GM12878 (cell line): ENCODE measurements around the gene STAT5A. TPM values are rescaled to one million over a fixed set of nuclear protein-coding genes. Genes with fewer than 3 reads are reported as not detected.

Source experiments
- CREB1 ChIP-seq: IDR thresholded peaks from 2 replicates; pipeline ENCODE4 v1.6.1; 2012; ENCODE audit warnings: low read depth, mild to moderate bottlenecking, inconsistent platforms
- MTA3 ChIP-seq: IDR thresholded peaks from 2 replicates; pipeline ENCODE4 v1.6.1; 2012; ENCODE audit warnings: low read length, inconsistent platforms, borderline replicate concordance
- NFIC ChIP-seq: IDR thresholded peaks from 2 replicates; pipeline ENCODE4 v1.6.1; 2012; ENCODE audit warnings: low read depth, mild to moderate bottlenecking, inconsistent platforms, low read length, moderate library complexity
- NR2F1 ChIP-seq: fragments of 450-650 bp; conservative IDR thresholded peaks from 2 replicates; pipeline ENCODE4 v1.6.1; 2017; ENCODE audit warnings: mild to moderate bottlenecking
- PML ChIP-seq: IDR thresholded peaks from 2 replicates; pipeline ENCODE4 v1.6.1; 2012; ENCODE audit warnings: low read length, inconsistent platforms
- SMARCA5 ChIP-seq: fragments of 450-650 bp; IDR thresholded peaks from 2 replicates; pipeline ENCODE4 v1.6.1; 2017; ENCODE audit warnings: mild to moderate bottlenecking
- YY1 ChIP-seq: IDR thresholded peaks from 2 replicates; pipeline ENCODE4 v1.6.1; 2011; ENCODE audit warnings: low read depth, mild to moderate bottlenecking, low read length
- ZZZ3 ChIP-seq: IDR thresholded peaks from 2 replicates; pipeline ENCODE4 v1.6.1; 2011; ENCODE audit warnings: low read depth; ENCODE audit not compliant: control insufficient read depth, insufficient read length
- polyA plus RNA-seq, 11 experiments: library from polyadenylated mRNA; depleted of rRNA in 4 of 11; unstranded in 6 of 11; stranded (reverse) in 5 of 11; fragments of >200 nt; fragmentation: Nextera tagmentation in 4 of 11; fragmentation: Illumina TruSeq in 1 of 11; extraction: Ambion mirVana in 4 of 11; extraction: Trizol in 1 of 11; gene quantifications; 1 replicate in 1 of 11; 2 replicates in 10 of 11; pipeline versions ENCODE4 v1.2.1 to v1.2.3, GENCODE V29; 2011 to 2016; ENCODE audit warnings: inconsistent platforms in 2 of 11, missing spikeins in 2 of 11, low read depth in 1 of 11
- total RNA-seq, 4 experiments: library from RNA; depleted of rRNA in 3 of 4; stranded (reverse); fragments of >200 nt in 3 of 4; fragmentation: Illumina TruSeq in 1 of 4; extraction: Trizol in 1 of 4; gene quantifications; 2 replicates each; pipeline versions ENCODE4 v1.2.1 to v1.2.3, GENCODE V29; 2013 to 2021
- TF ChIP-seq, protein P1 (sequence below): IDR thresholded peaks from 2 replicates; pipeline ENCODE4 v1.6.1; 2012; ENCODE audit warnings: low read depth, low read length, improper control_type of control experiment
- TF ChIP-seq, protein P2 (sequence below), 3 experiments: IDR thresholded peaks in 2 of 3; conservative IDR thresholded peaks in 1 of 3; 2 replicates each; pipeline ENCODE4 v1.5.1; 2011; ENCODE audit warnings: low read depth in 3 of 3, low read length in 3 of 3, mild to moderate bottlenecking in 3 of 3, control low read depth in 2 of 3, moderate library complexity in 2 of 3, inconsistent platforms in 1 of 3, mixed read lengths in 1 of 3; ENCODE audit not compliant: control insufficient read depth in 2 of 3, insufficient read depth in 1 of 3; ENCODE audit errors: extremely low read depth in 1 of 3
- TF ChIP-seq, protein P3 (sequence below): fragments of 450-650 bp; IDR thresholded peaks from 2 replicates; pipeline ENCODE4 v1.6.1; 2017; ENCODE audit warnings: mild to moderate bottlenecking

Gene STAT5A
- total and polyA plus RNA-seq, 10 of the 15 experiments (the other 5 are each of a cell fraction or from before 2014, with no cell fraction given): 14.8 to 86.4 (median 41.5) TPM

DNA sequence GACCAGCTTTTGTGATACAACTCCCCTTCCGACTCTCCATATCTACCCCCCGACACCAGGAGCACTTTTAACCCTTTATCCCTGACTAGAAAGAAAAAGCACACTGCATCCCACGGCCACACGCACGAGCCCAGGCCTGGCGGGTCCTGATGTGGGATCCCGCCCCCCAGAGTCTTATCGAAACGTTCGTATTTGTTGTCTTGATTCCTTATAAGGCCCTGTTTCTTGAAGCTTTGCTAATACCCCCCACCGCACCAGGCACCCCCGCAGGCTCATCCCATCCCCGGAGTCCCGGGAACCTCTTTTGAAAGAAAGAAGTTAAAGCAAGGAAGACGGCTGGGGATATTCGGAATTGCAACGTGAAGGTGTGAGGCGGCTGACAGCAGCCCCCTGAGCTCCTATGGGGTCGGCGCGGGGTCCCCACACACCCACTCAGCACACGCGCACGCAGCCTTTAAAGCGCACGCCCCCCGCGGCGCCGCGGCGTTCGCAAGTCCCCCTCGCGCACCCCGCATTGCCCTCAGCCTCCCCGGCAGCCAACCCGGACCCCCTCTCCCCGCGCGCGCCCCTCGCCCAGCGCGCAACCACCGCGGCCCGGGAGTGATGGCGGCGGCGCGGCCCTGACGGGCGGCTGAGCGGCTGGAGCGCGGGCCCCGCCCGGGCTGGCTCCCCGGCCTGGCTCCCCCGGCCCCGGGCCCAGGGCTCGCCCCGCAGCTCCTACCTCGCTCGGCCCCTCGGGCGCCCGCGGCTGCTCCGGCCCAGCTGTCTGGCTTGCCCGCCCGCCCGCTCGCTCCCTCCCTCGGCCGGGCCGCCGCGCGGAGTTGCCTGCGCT lies 12.6 kb upstream of the STAT5A start (continued):
- TF ChIP-seq ZZZ3 (no peak), PML (no peak), NFIC (no peak), SMARCA5 (0 out of 2 replicates have a peak, but pooled peaks have one; percentile 64), YY1 (peak; percentile 86; the same call in 1 of the 2 replicates), NR2F1 (0 out of 2 replicates have a peak, but pooled peaks have one; percentile 35), CREB1 (0 out of 2 replicates have a peak, but pooled peaks have one; percentile 7), MTA3 (0 out of 2 replicates have a peak, but pooled peaks have one; percentile 27)
- TF ChIP-seq, protein P1, sequence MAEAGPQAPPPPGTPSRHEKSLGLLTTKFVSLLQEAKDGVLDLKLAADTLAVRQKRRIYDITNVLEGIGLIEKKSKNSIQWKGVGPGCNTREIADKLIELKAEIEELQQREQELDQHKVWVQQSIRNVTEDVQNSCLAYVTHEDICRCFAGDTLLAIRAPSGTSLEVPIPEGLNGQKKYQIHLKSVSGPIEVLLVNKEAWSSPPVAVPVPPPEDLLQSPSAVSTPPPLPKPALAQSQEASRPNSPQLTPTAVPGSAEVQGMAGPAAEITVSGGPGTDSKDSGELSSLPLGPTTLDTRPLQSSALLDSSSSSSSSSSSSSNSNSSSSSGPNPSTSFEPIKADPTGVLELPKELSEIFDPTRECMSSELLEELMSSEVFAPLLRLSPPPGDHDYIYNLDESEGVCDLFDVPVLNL: no peak
- TF ChIP-seq, protein P2, sequence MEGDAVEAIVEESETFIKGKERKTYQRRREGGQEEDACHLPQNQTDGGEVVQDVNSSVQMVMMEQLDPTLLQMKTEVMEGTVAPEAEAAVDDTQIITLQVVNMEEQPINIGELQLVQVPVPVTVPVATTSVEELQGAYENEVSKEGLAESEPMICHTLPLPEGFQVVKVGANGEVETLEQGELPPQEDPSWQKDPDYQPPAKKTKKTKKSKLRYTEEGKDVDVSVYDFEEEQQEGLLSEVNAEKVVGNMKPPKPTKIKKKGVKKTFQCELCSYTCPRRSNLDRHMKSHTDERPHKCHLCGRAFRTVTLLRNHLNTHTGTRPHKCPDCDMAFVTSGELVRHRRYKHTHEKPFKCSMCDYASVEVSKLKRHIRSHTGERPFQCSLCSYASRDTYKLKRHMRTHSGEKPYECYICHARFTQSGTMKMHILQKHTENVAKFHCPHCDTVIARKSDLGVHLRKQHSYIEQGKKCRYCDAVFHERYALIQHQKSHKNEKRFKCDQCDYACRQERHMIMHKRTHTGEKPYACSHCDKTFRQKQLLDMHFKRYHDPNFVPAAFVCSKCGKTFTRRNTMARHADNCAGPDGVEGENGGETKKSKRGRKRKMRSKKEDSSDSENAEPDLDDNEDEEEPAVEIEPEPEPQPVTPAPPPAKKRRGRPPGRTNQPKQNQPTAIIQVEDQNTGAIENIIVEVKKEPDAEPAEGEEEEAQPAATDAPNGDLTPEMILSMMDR (IDR thresholded peaks at IDR 0.05 in 2 of 3, conservative IDR thresholded peaks at IDR 0.05 in 1 of 3; ENCODE audit: control insufficient read depth in 2 of 3, extremely low read depth in 1 of 3, insufficient read depth in 1 of 3, low read depth in 3 of 3, low read length in 3 of 3): no peak
- TF ChIP-seq, protein P3, sequence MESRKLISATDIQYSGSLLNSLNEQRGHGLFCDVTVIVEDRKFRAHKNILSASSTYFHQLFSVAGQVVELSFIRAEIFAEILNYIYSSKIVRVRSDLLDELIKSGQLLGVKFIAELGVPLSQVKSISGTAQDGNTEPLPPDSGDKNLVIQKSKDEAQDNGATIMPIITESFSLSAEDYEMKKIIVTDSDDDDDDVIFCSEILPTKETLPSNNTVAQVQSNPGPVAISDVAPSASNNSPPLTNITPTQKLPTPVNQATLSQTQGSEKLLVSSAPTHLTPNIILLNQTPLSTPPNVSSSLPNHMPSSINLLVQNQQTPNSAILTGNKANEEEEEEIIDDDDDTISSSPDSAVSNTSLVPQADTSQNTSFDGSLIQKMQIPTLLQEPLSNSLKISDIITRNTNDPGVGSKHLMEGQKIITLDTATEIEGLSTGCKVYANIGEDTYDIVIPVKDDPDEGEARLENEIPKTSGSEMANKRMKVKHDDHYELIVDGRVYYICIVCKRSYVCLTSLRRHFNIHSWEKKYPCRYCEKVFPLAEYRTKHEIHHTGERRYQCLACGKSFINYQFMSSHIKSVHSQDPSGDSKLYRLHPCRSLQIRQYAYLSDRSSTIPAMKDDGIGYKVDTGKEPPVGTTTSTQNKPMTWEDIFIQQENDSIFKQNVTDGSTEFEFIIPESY: no peak
